WERI-Rb-1 (cell line): ENCODE measurements around the gene CIAO2B.

Source experiments
- DNase-seq: peaks from one replicate; pipeline ENCODE4 v3.0.0-alpha.2; 2020
- H3K27ac ChIP-seq: fragments of 250-450 bp; sonication (Bioruptor Pico); 2 replicates; pipeline ENCODE4 v1.5.1; 2020; ENCODE audit warnings: mild to moderate bottlenecking, moderate library complexity
- H3K27me3 ChIP-seq: fragments of 250-450 bp; sonication (Bioruptor Pico); 2 replicates; pipeline ENCODE4 v1.5.1; 2021; ENCODE audit warnings: mild to moderate bottlenecking, low read depth, moderate library complexity; ENCODE audit not compliant: insufficient read depth, severe bottlenecking
- H3K36me3 ChIP-seq: fragments of 250-450 bp; sonication (Bioruptor Pico); 2 replicates; pipeline ENCODE4 v1.5.1; 2020; ENCODE audit warnings: mild to moderate bottlenecking, moderate library complexity
- H3K4me3 ChIP-seq: 2 replicates; pipeline ENCODE4 v1.5.1; 2011; ENCODE audit warnings: low read depth, mild to moderate bottlenecking, control low read depth, low read length
- H3K9me3 ChIP-seq: fragments of 250-450 bp; sonication (Bioruptor Pico); 2 replicates; pipeline ENCODE4 v1.5.1; 2021; ENCODE audit warnings: mild to moderate bottlenecking, moderate library complexity; ENCODE audit not compliant: severe bottlenecking
- TF ChIP-seq, protein P1 (sequence below): IDR thresholded peaks from 2 replicates; pipeline ENCODE4 v1.5.1; 2011; ENCODE audit warnings: low read depth, mild to moderate bottlenecking, control low read depth, inconsistent platforms, low read length

The CIAO2B gene

GRCh38 chr16:66931665-66932064 lies 2.5 kb downstream of the CIAO2B start:
- Histone ChIP-seq H3K27me3 (no peaks in the 10 kb centered on the region), H3K9me3 (no peaks in the 10 kb centered on the region), H3K4me3 (no peak overlapping the region), H3K27ac (no peak overlapping the region), H3K36me3 (peaks cover 15% of the 10 kb centered on the region)
- no peak for DNase-seq
- TF ChIP-seq, protein P1, sequence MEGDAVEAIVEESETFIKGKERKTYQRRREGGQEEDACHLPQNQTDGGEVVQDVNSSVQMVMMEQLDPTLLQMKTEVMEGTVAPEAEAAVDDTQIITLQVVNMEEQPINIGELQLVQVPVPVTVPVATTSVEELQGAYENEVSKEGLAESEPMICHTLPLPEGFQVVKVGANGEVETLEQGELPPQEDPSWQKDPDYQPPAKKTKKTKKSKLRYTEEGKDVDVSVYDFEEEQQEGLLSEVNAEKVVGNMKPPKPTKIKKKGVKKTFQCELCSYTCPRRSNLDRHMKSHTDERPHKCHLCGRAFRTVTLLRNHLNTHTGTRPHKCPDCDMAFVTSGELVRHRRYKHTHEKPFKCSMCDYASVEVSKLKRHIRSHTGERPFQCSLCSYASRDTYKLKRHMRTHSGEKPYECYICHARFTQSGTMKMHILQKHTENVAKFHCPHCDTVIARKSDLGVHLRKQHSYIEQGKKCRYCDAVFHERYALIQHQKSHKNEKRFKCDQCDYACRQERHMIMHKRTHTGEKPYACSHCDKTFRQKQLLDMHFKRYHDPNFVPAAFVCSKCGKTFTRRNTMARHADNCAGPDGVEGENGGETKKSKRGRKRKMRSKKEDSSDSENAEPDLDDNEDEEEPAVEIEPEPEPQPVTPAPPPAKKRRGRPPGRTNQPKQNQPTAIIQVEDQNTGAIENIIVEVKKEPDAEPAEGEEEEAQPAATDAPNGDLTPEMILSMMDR, result no peak

GRCh38 chr16:66930189-66930588 lies 4.0 kb downstream of the CIAO2B start:
- TF ChIP-seq, protein P1, result no peak
- Histone ChIP-seq H3K9me3 (no peaks in the 10 kb centered on the region), H3K36me3 (peaks cover 15% of the 10 kb centered on the region), H3K27ac (no peak overlapping the region), H3K27me3 (no peaks in the 10 kb centered on the region), H3K4me3 (no peak overlapping the region)
- peak; percentile 42 for DNase-seq

DNA sequence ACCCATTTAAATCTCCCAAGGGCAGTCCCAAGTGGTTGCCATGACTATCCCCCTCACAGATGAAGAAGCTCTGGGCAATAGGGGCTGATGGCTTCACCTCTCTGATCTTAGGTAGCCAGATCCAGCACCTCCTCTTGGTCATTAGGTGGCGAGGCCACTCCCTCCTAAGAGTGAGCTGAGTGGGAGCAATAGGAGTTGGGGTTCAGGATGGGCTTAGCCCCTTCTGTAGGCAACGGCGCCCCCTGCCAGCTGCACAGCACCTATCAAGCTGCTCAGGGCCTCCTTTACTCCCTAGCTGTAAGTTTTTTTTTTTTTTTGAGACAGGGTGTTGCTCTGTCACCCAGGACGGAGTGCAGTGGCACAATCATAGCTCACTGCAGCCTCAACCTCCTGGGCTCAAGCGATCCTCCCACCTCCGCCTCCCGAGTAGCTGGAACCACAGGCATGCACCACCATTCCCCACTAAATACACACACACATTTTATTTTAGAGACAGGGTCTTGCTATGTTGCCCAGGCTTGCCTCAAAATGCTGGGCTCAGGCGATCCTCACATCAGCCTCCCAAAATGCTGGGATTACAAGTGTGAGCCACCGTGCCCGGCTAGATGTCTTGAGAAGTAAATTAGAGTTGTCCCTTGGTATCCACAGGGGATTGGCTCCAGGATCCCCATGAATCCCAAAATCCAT lies 5.4 kb downstream of the CIAO2B start:
- peak; percentile 84 for DNase-seq
- Histone ChIP-seq H3K27ac (peak overlapping the region; percentile 67), H3K4me3 (no peak overlapping the region), H3K36me3 (peaks cover 20% of the 10 kb centered on the region), H3K27me3 (no peaks in the 10 kb centered on the region), H3K9me3 (no peaks in the 10 kb centered on the region)
- TF ChIP-seq, protein P1, result peak; percentile 82

DNA sequence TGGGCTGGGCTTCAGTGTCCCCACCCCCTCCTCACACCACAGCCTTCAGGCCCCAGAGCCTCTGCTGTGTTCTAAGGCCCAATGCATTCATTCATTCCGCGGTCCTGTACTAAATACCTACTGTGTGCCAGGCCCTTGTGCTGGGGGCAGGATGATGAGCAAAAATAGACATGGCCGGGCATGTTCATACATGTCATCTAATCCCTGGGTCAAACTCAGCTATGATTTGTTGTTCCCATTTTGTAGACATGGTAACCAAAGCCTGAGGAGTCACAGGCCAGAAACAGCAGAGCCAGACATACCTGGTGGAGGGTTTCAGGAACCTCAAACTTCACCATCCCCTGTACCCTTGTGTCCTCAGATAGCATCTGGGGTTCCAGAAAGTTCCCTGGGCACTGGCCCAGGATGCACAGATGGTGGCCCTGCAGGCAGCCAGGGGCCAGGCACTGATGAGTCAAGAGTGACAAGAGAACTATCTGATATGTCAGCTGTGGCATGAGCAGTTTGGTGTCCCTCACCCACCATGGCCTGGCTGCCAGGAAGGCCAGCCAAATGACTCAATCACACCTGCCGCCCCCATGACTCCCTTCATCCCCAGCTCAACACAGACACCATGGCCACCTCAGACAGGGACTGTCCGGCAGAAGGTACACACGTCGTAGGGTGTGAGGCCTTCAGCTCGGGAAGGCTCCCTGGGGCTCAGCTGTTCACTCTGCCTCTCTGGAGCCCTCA lies 6.1 kb downstream of the CIAO2B start:
- Histone ChIP-seq H3K36me3 (peaks cover 28% of the 10 kb centered on the region), H3K27me3 (no peaks in the 10 kb centered on the region), H3K27ac (peak overlapping the region; percentile 67), H3K9me3 (no peaks in the 10 kb centered on the region), H3K4me3 (no peak overlapping the region)
- TF ChIP-seq, protein P1, result no peak
- no peak for DNase-seq

DNA sequence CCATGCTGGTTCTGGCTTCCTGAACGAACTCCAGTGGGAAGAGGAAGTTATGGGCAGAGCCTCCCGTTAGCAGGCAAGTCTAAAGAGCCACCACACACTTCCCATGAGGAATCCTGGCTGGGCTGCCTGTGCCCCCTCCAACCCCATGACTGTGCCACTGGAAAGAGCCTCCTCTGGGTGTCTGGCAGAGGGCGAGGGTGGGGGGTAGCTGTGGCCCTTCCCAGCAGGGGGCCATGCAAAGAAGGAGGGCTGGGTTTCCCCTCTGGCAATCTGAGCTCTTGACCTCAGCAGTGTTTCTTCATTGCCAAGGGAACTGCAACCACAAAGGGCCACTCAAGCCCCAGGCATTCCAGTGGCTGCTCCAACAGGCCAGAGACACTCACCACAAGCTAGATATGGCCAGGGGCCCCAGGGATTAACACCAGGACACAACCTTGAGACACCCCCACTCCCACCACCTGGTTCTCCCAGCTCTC lies 7.2 kb downstream of the CIAO2B start:
- Histone ChIP-seq H3K27ac (peak overlapping the region; percentile 67), H3K4me3 (no peak overlapping the region), H3K36me3 (peaks cover 32% of the 10 kb centered on the region), H3K9me3 (no peaks in the 10 kb centered on the region), H3K27me3 (no peaks in the 10 kb centered on the region)
- TF ChIP-seq, protein P1, result no peak
- no peak for DNase-seq
